Neural progenitor cell (in vitro differentiated cells): Measurements from ENCODE around the gene TTC27. TPM values are rescaled to one million over a fixed set of nuclear protein-coding genes. Genes with fewer than 3 reads are reported as not detected.

Source experiments
- DNase-seq: peaks from one replicate; pipeline ENCODE4 v3.0.0-alpha.2; 2016; ENCODE audit warnings: low spot score
- H2AFZ ChIP-seq: fragments of 200-600 bp; sonication (generic); replicated peaks from 2 replicates; pipeline ENCODE4 v1.6.1; 2016; ENCODE audit warnings: antibody characterized with exemption
- H3F3A ChIP-seq: fragments of 200-600 bp; sonication (generic); 2 replicates; pipeline ENCODE4 v1.6.1; 2016; ENCODE audit warnings: antibody characterized with exemption, low read depth
- H3K27ac ChIP-seq: fragments of 200-600 bp; sonication (generic); 2 replicates; pipeline ENCODE4 v1.5.1; 2016; ENCODE audit warnings: mild to moderate bottlenecking
- H3K27me3 ChIP-seq: fragments of 200-600 bp; sonication (generic); 2 replicates; pipeline ENCODE4 v1.6.1; 2016; ENCODE audit warnings: mild to moderate bottlenecking, moderate library complexity
- H3K36me3 ChIP-seq: fragments of 200-600 bp; sonication (generic); 2 replicates; pipeline ENCODE4 v1.5.1; 2016
- H3K4me1 ChIP-seq: fragments of 200-600 bp; sonication (generic); 2 replicates; pipeline ENCODE4 v1.6.1; 2016; ENCODE audit warnings: mixed run types
- H3K4me2 ChIP-seq: fragments of 200-600 bp; sonication (generic); 2 replicates; pipeline ENCODE4 v1.6.1; 2016
- H3K4me3 ChIP-seq: fragments of 200-600 bp; sonication (generic); 2 replicates; pipeline ENCODE4 v1.5.1; 2016
- H3K79me2 ChIP-seq: fragments of 200-600 bp; sonication (generic); 2 replicates; pipeline ENCODE4 v1.6.1; 2016; ENCODE audit warnings: low read depth
- H3K9ac ChIP-seq: fragments of 200-600 bp; sonication (generic); 2 replicates; pipeline ENCODE4 v1.6.1; 2016
- H3K9me3 ChIP-seq: fragments of 200-600 bp; sonication (generic); 2 replicates; pipeline ENCODE4 v1.5.1; 2016; ENCODE audit warnings: low read depth
- H4K20me1 ChIP-seq: fragments of 200-600 bp; sonication (generic); 2 replicates; pipeline ENCODE4 v1.6.1; 2016; ENCODE audit warnings: low read depth
- H3K27ac Mint-ChIP-seq: 3 replicates; pipeline ENCODE4 v1.8.0; 2021; ENCODE audit warnings: mixed read lengths
- H3K27me3 Mint-ChIP-seq: 2 replicates; pipeline ENCODE4 v1.8.0; 2022; ENCODE audit warnings: low read depth, mild to moderate bottlenecking, inconsistent platforms, moderate library complexity, mixed read lengths; ENCODE audit not compliant: insufficient read depth
- H3K36me3 Mint-ChIP-seq: 3 replicates; pipeline ENCODE4 v1.8.0; 2021; ENCODE audit warnings: mixed read lengths
- H3K4me1 Mint-ChIP-seq: 3 replicates; pipeline ENCODE4 v1.8.0; 2021; ENCODE audit warnings: mixed read lengths
- H3K4me3 Mint-ChIP-seq: 3 replicates; pipeline ENCODE4 v1.8.0; 2021; ENCODE audit warnings: mild to moderate bottlenecking, moderate library complexity, mixed read lengths
- H3K9me3 Mint-ChIP-seq: 3 replicates; pipeline ENCODE4 v1.8.0; 2020; ENCODE audit warnings: mixed read lengths
- EZH2 ChIP-seq: fragments of 200-600 bp; sonication (generic); IDR thresholded peaks from 2 replicates; pipeline ENCODE4 v1.6.1; 2017; ENCODE audit warnings: antibody characterized with exemption, mild to moderate bottlenecking, moderate library complexity
- EZH2phosphoT487 ChIP-seq: fragments of 200-600 bp; sonication (generic); IDR thresholded peaks from 2 replicates; pipeline ENCODE4 v1.6.1; 2017; ENCODE audit warnings: antibody characterized with exemption
- total RNA-seq: library from RNA; depleted of rRNA; stranded (reverse); fragments of >200 nt; gene quantifications from 2 replicates; pipeline ENCODE4 v1.2.3, GENCODE V29; 2015; ENCODE audit warnings: low replicate concordance
- TF ChIP-seq, protein P1 (sequence below): fragments of 200-600 bp; sonication (generic); IDR thresholded peaks from 2 replicates; pipeline ENCODE4 v1.5.1; 2017; ENCODE audit warnings: antibody characterized with exemption, mild to moderate bottlenecking

TTC27 gene
- total RNA-seq, 1 donor from 2014 or later = 32.5 TPM

GRCh38 chr2:32735348-32735747 lies 107.5 kb downstream of the TTC27 start:
- TF ChIP-seq, protein P1, sequence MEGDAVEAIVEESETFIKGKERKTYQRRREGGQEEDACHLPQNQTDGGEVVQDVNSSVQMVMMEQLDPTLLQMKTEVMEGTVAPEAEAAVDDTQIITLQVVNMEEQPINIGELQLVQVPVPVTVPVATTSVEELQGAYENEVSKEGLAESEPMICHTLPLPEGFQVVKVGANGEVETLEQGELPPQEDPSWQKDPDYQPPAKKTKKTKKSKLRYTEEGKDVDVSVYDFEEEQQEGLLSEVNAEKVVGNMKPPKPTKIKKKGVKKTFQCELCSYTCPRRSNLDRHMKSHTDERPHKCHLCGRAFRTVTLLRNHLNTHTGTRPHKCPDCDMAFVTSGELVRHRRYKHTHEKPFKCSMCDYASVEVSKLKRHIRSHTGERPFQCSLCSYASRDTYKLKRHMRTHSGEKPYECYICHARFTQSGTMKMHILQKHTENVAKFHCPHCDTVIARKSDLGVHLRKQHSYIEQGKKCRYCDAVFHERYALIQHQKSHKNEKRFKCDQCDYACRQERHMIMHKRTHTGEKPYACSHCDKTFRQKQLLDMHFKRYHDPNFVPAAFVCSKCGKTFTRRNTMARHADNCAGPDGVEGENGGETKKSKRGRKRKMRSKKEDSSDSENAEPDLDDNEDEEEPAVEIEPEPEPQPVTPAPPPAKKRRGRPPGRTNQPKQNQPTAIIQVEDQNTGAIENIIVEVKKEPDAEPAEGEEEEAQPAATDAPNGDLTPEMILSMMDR = no peak
- TF ChIP-seq EZH2phosphoT487 (no peak), EZH2 (no peak)

DNA sequence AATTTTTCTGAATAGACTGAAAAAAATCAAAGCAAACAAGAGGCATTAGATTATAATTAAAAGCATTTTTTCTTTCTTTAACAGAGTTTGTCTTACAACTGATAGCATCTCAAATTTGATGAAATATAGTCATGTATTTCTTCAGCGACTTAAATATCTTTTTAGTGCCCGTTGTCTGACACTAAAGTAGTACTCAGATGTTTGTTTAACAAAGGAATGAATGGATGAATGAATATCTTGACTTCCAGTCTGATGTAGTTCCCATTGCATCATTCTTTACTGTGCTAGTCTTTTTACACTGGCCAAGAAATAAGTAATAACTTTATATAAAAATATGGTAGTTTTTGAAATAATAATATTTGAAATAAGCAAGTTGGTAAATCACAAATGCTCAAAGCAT lies 111.1 kb downstream of the TTC27 start:
- H3K27me3 ChIP-seq = no peaks in the 10 kb centered on the region
- no peak overlapping the region for H3K9ac ChIP-seq
- H2AFZ ChIP-seq = no peak overlapping the region
- H3K4me1 Mint-ChIP-seq = peaks cover 7% of the 10 kb centered on the region
- H3K27ac ChIP-seq = no peak overlapping the region
- H3K4me1 ChIP-seq = no peaks in the 10 kb centered on the region
- H3K27ac Mint-ChIP-seq = no peak overlapping the region
- H3K36me3 ChIP-seq = no peaks in the 10 kb centered on the region
- H3K9me3 Mint-ChIP-seq = no peaks in the 10 kb centered on the region
- no peak overlapping the region for H3K4me3 ChIP-seq
- TF ChIP-seq, protein P1 = no peak
- TF ChIP-seq EZH2phosphoT487 = no peak
- no peak for TF ChIP-seq EZH2
- no peaks in the 10 kb centered on the region for H3K9me3 ChIP-seq
- no peaks in the 10 kb centered on the region for H3F3A ChIP-seq
- DNase-seq = no peak
- no peak overlapping the region for H3K4me3 Mint-ChIP-seq
- peaks cover 4% of the 10 kb centered on the region for H3K36me3 Mint-ChIP-seq
- H3K79me2 ChIP-seq = no peaks in the 10 kb centered on the region
- H3K27me3 Mint-ChIP-seq = no peaks in the 10 kb centered on the region
- H4K20me1 ChIP-seq = no peaks in the 10 kb centered on the region
- no peak overlapping the region for H3K4me2 ChIP-seq

More at GRCh38 chr2:32735348-32735747, 107.5 kb downstream of the TTC27 start:
- Histone ChIP-seq H2AFZ (no peak overlapping the region), H3K4me3 (no peak overlapping the region), H3K27ac (no peak overlapping the region), H4K20me1 (no peaks in the 10 kb centered on the region), H3K4me1 (no peaks in the 10 kb centered on the region), H3K9me3 (no peaks in the 10 kb centered on the region), H3K4me2 (no peak overlapping the region), H3K36me3 (no peaks in the 10 kb centered on the region), H3K27me3 (no peaks in the 10 kb centered on the region), H3K79me2 (no peaks in the 10 kb centered on the region), H3F3A (no peaks in the 10 kb centered on the region), H3K9ac (no peak overlapping the region)
- no peak overlapping the region for H3K4me3 Mint-ChIP-seq
- no peak overlapping the region for H3K27ac Mint-ChIP-seq
- no peaks in the 10 kb centered on the region for H3K9me3 Mint-ChIP-seq
- H3K4me1 Mint-ChIP-seq = peaks cover 8% of the 10 kb centered on the region
- H3K36me3 Mint-ChIP-seq = no peaks in the 10 kb centered on the region
- H3K27me3 Mint-ChIP-seq = no peaks in the 10 kb centered on the region
- DNase-seq = no peak

GRCh38 chr2:32739664-32740063 lies 111.8 kb downstream of the TTC27 start:
- Mint-ChIP-seq H3K36me3 (peaks cover 7% of the 10 kb centered on the region), H3K4me3 (no peak overlapping the region), H3K4me1 (peaks cover 7% of the 10 kb centered on the region), H3K9me3 (no peaks in the 10 kb centered on the region), H3K27me3 (no peaks in the 10 kb centered on the region), H3K27ac (no peak overlapping the region)
- no peak overlapping the region for H3K9ac ChIP-seq
- H3K79me2 ChIP-seq = no peaks in the 10 kb centered on the region
- no peak overlapping the region for H2AFZ ChIP-seq
- no peaks in the 10 kb centered on the region for H3F3A ChIP-seq
- no peaks in the 10 kb centered on the region for H3K4me1 ChIP-seq
- TF ChIP-seq EZH2phosphoT487 = no peak
- no peak for TF ChIP-seq EZH2
- TF ChIP-seq, protein P1 = no peak
- H3K4me3 ChIP-seq = no peak overlapping the region
- H3K9me3 ChIP-seq = no peaks in the 10 kb centered on the region
- no peak overlapping the region for H3K4me2 ChIP-seq
- H3K27ac ChIP-seq = no peak overlapping the region
- H3K27me3 ChIP-seq = no peaks in the 10 kb centered on the region
- H3K36me3 ChIP-seq = no peaks in the 10 kb centered on the region
- no peaks in the 10 kb centered on the region for H4K20me1 ChIP-seq
- no peak for DNase-seq
